KMS-11 (cell line): ENCODE measurements around the gene KRT33A.

Source experiments
- H2AFZ ChIP-seq: fragments of 200-600 bp; sonication (generic); 2 replicates; pipeline ENCODE4 v1.6.1; 2016; ENCODE audit warnings: antibody characterized with exemption, mixed run types, low read depth
- H3K27ac ChIP-seq: fragments of 200-600 bp; sonication (generic); 2 replicates; pipeline ENCODE4 v1.6.1; 2016; ENCODE audit warnings: mild to moderate bottlenecking, mixed run types
- H3K27me3 ChIP-seq: fragments of 200-600 bp; sonication (generic); 2 replicates; pipeline ENCODE4 v1.6.1; 2017; ENCODE audit warnings: mild to moderate bottlenecking, low read depth, mixed run types, moderate library complexity; ENCODE audit not compliant: insufficient read depth
- H3K36me3 ChIP-seq: fragments of 200-600 bp; sonication (generic); 2 replicates; pipeline ENCODE4 v1.6.1; 2017; ENCODE audit warnings: mild to moderate bottlenecking, mixed run types; ENCODE audit not compliant: insufficient read depth
- H3K4me1 ChIP-seq: fragments of 200-600 bp; sonication (generic); 2 replicates; pipeline ENCODE4 v1.6.1; 2016; ENCODE audit warnings: mild to moderate bottlenecking, low read depth, mixed run types; ENCODE audit not compliant: poor library complexity, severe bottlenecking
- H3K4me2 ChIP-seq: fragments of 200-600 bp; sonication (generic); 2 replicates; pipeline ENCODE4 v1.7.0; 2016; ENCODE audit warnings: mild to moderate bottlenecking, mixed run types
- H3K4me3 ChIP-seq: fragments of 200-600 bp; sonication (generic); IDR thresholded peaks from 2 replicates; pipeline ENCODE4 v1.6.1; 2017; ENCODE audit warnings: low read depth, low read length, mixed read lengths; ENCODE audit not compliant: insufficient read depth
- H3K79me2 ChIP-seq: fragments of 200-600 bp; sonication (generic); 2 replicates; pipeline ENCODE4 v1.6.1; 2016; ENCODE audit warnings: low read depth, mixed run types; ENCODE audit not compliant: insufficient read depth
- H3K9ac ChIP-seq: fragments of 200-600 bp; sonication (generic); 2 replicates; pipeline ENCODE4 v1.6.1; 2016; ENCODE audit warnings: mild to moderate bottlenecking, mixed run types
- H4K20me1 ChIP-seq: fragments of 200-600 bp; sonication (generic); 2 replicates; pipeline ENCODE4 v1.6.1; 2016; ENCODE audit warnings: mild to moderate bottlenecking, mixed run types; ENCODE audit not compliant: insufficient read depth
- TF ChIP-seq, protein P1 (sequence below): fragments of 200-600 bp; sonication (generic); conservative IDR thresholded peaks from 2 replicates; pipeline ENCODE4 v1.6.1; 2017; ENCODE audit warnings: low read depth, mild to moderate bottlenecking, antibody characterized with exemption, low read length, moderate library complexity, mixed read lengths

Gene KRT33A

DNA sequence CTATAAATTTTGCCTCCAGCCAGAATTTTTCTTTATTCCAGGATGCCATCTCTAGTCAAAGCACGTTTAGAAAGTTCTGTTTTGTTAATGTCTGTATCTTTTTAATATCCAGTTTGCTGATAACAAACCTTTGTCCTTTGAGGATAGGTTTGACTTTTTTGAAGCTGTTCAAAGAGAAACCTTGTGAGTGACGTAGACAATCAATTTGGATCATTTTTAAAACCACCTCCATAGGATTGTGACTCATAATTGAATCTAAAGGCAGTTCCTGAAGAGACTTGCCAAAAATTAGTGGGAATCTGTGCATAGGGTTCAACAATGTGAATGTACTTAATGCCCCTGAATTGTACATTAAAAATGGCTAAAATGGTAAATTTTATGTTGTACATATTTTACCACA lies 40.9 kb upstream of the KRT33A start:
- Histone ChIP-seq H3K4me2 (no peak overlapping the region), H3K4me1 (no peaks in the 10 kb centered on the region), H3K27me3 (no peaks in the 10 kb centered on the region), H2AFZ (no peak overlapping the region), H3K79me2 (no peaks in the 10 kb centered on the region), H3K9ac (no peak overlapping the region), H3K27ac (no peak overlapping the region), H3K36me3 (no peaks in the 10 kb centered on the region), H4K20me1 (no peaks in the 10 kb centered on the region), H3K4me3 (no peak overlapping the region)
- TF ChIP-seq, protein P1, sequence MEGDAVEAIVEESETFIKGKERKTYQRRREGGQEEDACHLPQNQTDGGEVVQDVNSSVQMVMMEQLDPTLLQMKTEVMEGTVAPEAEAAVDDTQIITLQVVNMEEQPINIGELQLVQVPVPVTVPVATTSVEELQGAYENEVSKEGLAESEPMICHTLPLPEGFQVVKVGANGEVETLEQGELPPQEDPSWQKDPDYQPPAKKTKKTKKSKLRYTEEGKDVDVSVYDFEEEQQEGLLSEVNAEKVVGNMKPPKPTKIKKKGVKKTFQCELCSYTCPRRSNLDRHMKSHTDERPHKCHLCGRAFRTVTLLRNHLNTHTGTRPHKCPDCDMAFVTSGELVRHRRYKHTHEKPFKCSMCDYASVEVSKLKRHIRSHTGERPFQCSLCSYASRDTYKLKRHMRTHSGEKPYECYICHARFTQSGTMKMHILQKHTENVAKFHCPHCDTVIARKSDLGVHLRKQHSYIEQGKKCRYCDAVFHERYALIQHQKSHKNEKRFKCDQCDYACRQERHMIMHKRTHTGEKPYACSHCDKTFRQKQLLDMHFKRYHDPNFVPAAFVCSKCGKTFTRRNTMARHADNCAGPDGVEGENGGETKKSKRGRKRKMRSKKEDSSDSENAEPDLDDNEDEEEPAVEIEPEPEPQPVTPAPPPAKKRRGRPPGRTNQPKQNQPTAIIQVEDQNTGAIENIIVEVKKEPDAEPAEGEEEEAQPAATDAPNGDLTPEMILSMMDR, result no peak

DNA sequence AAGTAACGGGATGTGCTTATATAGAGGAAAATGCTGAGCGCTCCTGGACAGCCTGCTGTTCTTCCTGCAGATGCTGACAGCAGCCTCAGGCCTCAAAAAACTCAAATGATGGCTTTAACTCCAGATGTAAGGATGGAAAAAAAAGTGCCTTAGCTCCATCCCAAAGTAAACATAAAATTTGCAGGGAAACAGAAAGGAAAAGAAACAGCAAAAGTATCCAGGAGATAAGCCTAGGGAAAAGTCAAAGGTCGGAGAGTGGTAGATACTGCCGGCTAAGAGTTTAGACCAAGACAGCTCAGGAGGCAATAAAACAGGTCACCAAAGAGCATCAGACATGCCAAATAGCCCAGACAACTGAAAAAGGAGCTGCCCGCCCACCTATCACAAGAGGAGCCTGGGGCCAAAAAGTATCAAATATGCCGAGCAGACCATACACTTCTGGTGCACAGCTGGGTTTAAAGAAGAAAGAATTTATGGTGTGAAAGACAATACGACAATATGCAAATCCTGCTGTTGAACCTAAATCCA lies 39.8 kb upstream of the KRT33A start:
- H4K20me1 ChIP-seq, result no peaks in the 10 kb centered on the region
- TF ChIP-seq, protein P1, result no peak
- no peak overlapping the region for H3K4me2 ChIP-seq
- no peak overlapping the region for H3K4me3 ChIP-seq
- no peak overlapping the region for H3K9ac ChIP-seq
- no peaks in the 10 kb centered on the region for H3K27me3 ChIP-seq
- no peaks in the 10 kb centered on the region for H3K4me1 ChIP-seq
- H3K27ac ChIP-seq, result no peak overlapping the region
- H3K79me2 ChIP-seq, result no peaks in the 10 kb centered on the region
- no peak overlapping the region for H2AFZ ChIP-seq
- H3K36me3 ChIP-seq, result no peaks in the 10 kb centered on the region

DNA sequence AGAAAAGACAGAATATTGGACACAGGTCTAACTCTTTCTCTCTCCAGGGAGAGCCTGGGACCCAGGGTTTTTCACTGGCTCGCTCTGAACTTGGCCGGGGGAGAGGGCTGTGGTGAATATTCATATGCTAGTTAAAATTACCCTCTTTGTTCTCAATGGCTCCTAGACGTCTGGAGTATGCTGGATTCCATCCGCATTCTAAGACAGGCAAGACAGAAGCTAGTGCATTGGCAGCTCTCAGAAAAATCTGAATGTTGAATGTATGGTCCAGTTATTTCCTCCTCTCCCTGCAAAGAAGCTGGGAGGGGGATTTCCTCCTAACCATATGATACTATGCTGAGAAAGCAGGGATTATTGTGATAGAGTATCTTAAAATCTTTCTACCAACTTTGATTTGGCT lies 37.0 kb upstream of the KRT33A start:
- Histone ChIP-seq H4K20me1 (no peaks in the 10 kb centered on the region), H3K9ac (no peak overlapping the region), H3K36me3 (no peaks in the 10 kb centered on the region), H3K4me3 (no peak overlapping the region), H3K4me1 (no peaks in the 10 kb centered on the region), H2AFZ (no peak overlapping the region), H3K27me3 (no peaks in the 10 kb centered on the region), H3K79me2 (no peaks in the 10 kb centered on the region), H3K4me2 (no peak overlapping the region), H3K27ac (no peak overlapping the region)
- TF ChIP-seq, protein P1, result no peak

DNA sequence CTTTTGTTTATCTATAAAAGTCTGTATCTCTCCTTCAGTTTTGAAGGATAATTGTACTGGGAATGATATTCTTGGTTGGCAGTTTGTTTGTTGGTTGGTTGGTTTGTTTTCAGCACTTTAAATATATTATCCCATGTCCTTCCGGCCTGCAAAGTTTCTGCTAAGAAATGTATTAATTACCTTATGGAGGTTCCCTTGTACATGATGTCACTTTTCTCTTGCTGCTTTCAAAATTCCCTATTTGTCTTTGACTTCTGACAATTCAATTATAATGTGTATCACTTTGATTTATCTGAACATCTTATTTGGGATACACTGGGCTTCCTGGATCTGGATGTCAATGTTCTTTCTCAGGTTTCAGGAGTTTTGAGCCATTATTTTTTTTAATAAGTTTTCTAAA lies 35.6 kb upstream of the KRT33A start:
- H3K4me1 ChIP-seq, result no peaks in the 10 kb centered on the region
- H3K9ac ChIP-seq, result no peak overlapping the region
- H3K79me2 ChIP-seq, result no peaks in the 10 kb centered on the region
- no peak overlapping the region for H2AFZ ChIP-seq
- TF ChIP-seq, protein P1, result no peak
- no peak overlapping the region for H3K4me2 ChIP-seq
- no peaks in the 10 kb centered on the region for H4K20me1 ChIP-seq
- H3K27ac ChIP-seq, result no peak overlapping the region
- no peaks in the 10 kb centered on the region for H3K36me3 ChIP-seq
- H3K4me3 ChIP-seq, result no peak overlapping the region
- no peaks in the 10 kb centered on the region for H3K27me3 ChIP-seq
